ENCODE data around the gene CACNA2D1. TPM values are rescaled to one million over a fixed set of nuclear protein-coding genes. Genes with fewer than 3 reads are reported as not detected.

The CACNA2D1 gene
- polyA plus RNA-seq, 1 donor = 11.4 TPM

DNA sequence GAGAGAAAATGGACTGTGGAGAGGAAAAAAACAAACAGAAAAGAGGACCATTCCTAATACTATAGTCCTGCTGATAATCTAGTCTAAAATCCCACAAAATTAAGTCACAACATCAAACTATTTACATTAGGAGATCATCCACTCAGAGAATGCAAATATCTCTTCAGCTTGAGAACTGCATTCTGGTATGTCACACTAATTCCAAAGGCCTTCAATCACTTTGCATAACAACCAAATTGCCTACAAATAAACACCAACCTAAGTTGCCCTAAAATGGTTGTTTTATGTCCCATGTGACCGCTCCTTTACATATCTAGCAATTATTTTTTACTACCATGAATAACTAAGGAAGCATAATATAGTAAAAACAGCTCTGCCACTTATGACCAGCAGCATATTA, 264.3 kb downstream of the CACNA2D1 start:
- no peak for DNase-seq
- no peak overlapping the region for H3K27ac ChIP-seq (ENCODE audit: low read length)
- H3K4me1 ChIP-seq (ENCODE audit: control insufficient read depth, insufficient read depth, low read length) = no peaks in the 10 kb centered on the region
- no peaks in the 10 kb centered on the region for H3K36me3 ChIP-seq (ENCODE audit: control insufficient read depth, insufficient read depth, low read length)
- no peaks in the 10 kb centered on the region for H3K9me3 ChIP-seq (ENCODE audit: control insufficient read depth, low read depth, low read length)
- WGBS (ENCODE audit: insufficient coverage, low lambda C conversion rate) = 100% methylated on average over 1 of the region's 1 CpG
- no peaks in the 10 kb centered on the region for H3K27me3 ChIP-seq (ENCODE audit: control insufficient read depth, insufficient read depth, low read length)
- H3K4me3 ChIP-seq (ENCODE audit: low read length) = no peak overlapping the region

DNA sequence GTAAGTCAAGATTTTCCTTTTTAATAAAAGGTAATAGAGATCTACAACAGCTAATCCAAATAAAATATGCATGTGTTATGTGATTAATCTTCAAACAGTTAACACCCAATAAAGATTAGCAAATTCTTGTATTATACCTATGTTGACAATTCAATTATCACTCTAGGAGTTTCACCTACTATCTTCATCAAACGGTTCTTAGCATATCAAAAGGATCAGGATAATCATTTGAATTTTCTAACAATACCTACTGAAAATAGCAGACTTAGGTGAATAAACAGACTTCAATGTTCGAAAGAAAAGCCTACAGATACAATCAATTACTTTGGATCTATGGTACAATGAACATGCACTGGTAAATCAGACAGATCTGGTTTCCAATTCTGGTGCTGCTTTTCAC, 268.3 kb downstream of the CACNA2D1 start:
- DNase-seq = no peak
- H3K27ac ChIP-seq (ENCODE audit: low read length) = no peak overlapping the region
- H3K9me3 ChIP-seq (ENCODE audit: control insufficient read depth, low read depth, low read length) = no peaks in the 10 kb centered on the region
- H3K4me1 ChIP-seq (ENCODE audit: control insufficient read depth, insufficient read depth, low read length) = no peaks in the 10 kb centered on the region
- WGBS (ENCODE audit: insufficient coverage, low lambda C conversion rate) = no CpG with 5 or more reads among the region's 2 CpGs
- no peak overlapping the region for H3K4me3 ChIP-seq (ENCODE audit: low read length)
- H3K27me3 ChIP-seq (ENCODE audit: control insufficient read depth, insufficient read depth, low read length) = no peaks in the 10 kb centered on the region
- H3K36me3 ChIP-seq (ENCODE audit: control insufficient read depth, insufficient read depth, low read length) = no peaks in the 10 kb centered on the region

DNA sequence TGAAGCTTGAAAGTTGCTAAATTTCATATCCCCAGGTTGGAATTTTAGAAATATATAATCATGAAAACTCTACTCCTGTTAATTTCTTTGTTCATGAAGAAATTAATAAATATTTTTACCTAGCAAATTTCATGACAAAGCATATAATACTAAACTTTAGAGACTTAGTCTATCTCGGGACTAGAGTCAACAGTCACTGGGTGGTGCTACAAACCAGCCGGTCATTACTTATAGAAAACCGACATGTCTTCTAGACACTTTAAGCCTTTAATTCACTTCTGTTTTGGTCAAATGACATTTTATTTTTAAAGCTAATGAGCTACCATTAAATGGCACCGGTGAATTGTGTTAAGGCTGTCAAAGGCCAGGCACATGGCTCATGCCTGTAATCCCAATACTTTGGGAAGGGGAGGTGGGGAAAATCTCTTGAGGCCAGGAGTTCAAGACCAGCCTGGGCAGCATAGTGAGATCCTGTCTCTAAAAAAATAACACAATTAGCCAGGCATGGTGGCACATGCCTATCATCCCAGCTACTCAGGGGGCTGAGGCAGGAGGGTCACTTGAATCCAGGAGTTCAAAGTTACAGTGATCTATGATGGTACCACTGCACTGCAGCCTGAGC, 270.1 kb downstream of the CACNA2D1 start:
- DNase-seq = no peak
- H3K4me3 ChIP-seq (ENCODE audit: low read length) = no peak overlapping the region
- no peak overlapping the region for H3K27ac ChIP-seq (ENCODE audit: low read length)
- no peaks in the 10 kb centered on the region for H3K27me3 ChIP-seq (ENCODE audit: control insufficient read depth, insufficient read depth, low read length)
- no peaks in the 10 kb centered on the region for H3K4me1 ChIP-seq (ENCODE audit: control insufficient read depth, insufficient read depth, low read length)
- no peaks in the 10 kb centered on the region for H3K9me3 ChIP-seq (ENCODE audit: control insufficient read depth, low read depth, low read length)
- 60% methylated on average over 1 of the region's 4 CpGs for whole genome bisulfite sequencing (ENCODE audit: insufficient coverage, low lambda C conversion rate)
- H3K36me3 ChIP-seq (ENCODE audit: control insufficient read depth, insufficient read depth, low read length) = no peaks in the 10 kb centered on the region

DNA sequence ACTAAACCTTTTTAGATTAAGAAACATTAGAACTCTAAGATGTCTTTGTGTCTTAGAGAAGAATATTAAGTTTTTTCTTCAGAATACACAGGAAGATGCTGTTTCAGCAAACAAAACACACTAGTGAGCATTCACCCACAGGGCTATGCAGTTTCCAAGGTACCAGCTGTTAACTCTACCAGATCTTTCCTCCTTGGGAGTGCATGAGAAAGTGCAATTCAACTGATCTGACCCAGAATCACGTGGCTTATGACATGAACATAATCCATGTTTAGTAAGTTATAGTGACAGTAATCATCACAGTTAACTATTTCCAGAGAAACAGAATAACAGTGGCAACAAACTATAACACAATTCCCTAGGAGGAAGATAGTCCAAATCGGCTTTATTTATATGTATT, 270.7 kb downstream of the CACNA2D1 start:
- 100% methylated on average over 1 of the region's 2 CpGs for WGBS (ENCODE audit: insufficient coverage, low lambda C conversion rate)
- H3K4me3 ChIP-seq (ENCODE audit: low read length) = no peak overlapping the region
- H3K27me3 ChIP-seq (ENCODE audit: control insufficient read depth, insufficient read depth, low read length) = no peaks in the 10 kb centered on the region
- H3K9me3 ChIP-seq (ENCODE audit: control insufficient read depth, low read depth, low read length) = no peaks in the 10 kb centered on the region
- H3K4me1 ChIP-seq (ENCODE audit: control insufficient read depth, insufficient read depth, low read length) = no peaks in the 10 kb centered on the region
- H3K36me3 ChIP-seq (ENCODE audit: control insufficient read depth, insufficient read depth, low read length) = no peaks in the 10 kb centered on the region
- DNase-seq = no peak
- H3K27ac ChIP-seq (ENCODE audit: low read length) = no peak overlapping the region

DNA sequence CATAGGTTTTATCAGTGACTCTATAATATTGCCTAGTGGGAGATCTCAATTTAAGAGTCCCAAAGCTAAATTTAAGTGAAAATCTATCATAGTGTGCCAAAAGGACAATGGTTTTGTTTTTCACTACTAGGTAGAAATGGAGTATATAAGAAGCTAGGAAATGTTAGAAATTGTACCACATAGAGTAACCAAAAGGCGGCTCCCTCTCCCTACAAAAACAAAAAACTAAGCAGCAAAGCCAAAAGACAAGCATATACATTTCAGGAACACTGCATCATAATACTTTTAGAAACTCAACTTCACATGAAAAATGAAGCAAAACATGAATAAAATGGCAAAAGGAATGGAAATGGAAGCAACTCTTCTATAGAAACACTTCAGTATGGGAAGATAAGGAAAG, 271.6 kb downstream of the CACNA2D1 start:
- WGBS (ENCODE audit: insufficient coverage, low lambda C conversion rate) = 100% methylated on average over 1 of the region's 1 CpG
- no peak for DNase-seq
- H3K4me3 ChIP-seq (ENCODE audit: low read length) = no peak overlapping the region
- no peaks in the 10 kb centered on the region for H3K4me1 ChIP-seq (ENCODE audit: control insufficient read depth, insufficient read depth, low read length)
- H3K27ac ChIP-seq (ENCODE audit: low read length) = no peak overlapping the region
- no peaks in the 10 kb centered on the region for H3K27me3 ChIP-seq (ENCODE audit: control insufficient read depth, insufficient read depth, low read length)
- no peaks in the 10 kb centered on the region for H3K36me3 ChIP-seq (ENCODE audit: control insufficient read depth, insufficient read depth, low read length)
- no peaks in the 10 kb centered on the region for H3K9me3 ChIP-seq (ENCODE audit: control insufficient read depth, low read depth, low read length)

DNA sequence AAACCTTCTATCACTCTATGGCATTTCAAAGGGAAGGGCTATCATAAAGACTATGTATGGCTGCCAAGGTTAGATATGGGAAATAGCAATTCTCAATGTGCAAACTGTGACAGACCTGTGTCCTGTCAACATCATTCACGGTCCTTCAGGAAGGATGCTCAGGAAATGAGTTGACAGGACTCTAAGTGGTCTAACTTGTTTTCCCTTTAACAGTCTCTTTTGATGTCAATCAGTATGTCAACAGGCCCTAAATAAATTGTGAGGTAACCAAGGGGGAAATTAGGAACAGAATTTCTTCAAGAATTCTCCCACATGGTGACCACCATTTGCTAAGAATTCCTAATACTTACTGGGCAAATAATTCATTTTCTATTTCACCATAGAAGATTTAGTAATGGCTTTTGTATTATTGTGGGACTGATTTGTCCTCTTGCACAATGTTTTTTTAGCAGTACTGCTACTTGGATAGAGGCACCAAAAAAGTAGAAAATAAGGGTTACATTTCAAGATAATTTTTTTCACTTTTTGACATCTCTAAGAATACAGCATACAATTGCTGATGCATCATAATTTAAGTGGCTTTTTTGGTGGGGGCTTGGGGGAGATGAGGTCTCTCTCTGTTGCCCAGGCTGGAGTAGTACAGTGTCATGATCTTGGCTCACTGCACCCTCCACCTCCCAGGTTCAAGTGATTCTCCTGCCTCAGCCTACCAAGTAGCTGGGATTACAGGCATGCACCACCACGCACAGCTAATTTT, 275.8 kb downstream of the CACNA2D1 start:
- H3K27me3 ChIP-seq (ENCODE audit: control insufficient read depth, insufficient read depth, low read length) = no peaks in the 10 kb centered on the region
- no peaks in the 10 kb centered on the region for H3K9me3 ChIP-seq (ENCODE audit: control insufficient read depth, low read depth, low read length)
- WGBS (ENCODE audit: insufficient coverage, low lambda C conversion rate) = no CpG with 5 or more reads among the region's 2 CpGs
- no peaks in the 10 kb centered on the region for H3K36me3 ChIP-seq (ENCODE audit: control insufficient read depth, insufficient read depth, low read length)
- H3K4me3 ChIP-seq (ENCODE audit: low read length) = no peak overlapping the region
- H3K4me1 ChIP-seq (ENCODE audit: control insufficient read depth, insufficient read depth, low read length) = no peaks in the 10 kb centered on the region
- DNase-seq = no peak
- no peak overlapping the region for H3K27ac ChIP-seq (ENCODE audit: low read length)

DNA sequence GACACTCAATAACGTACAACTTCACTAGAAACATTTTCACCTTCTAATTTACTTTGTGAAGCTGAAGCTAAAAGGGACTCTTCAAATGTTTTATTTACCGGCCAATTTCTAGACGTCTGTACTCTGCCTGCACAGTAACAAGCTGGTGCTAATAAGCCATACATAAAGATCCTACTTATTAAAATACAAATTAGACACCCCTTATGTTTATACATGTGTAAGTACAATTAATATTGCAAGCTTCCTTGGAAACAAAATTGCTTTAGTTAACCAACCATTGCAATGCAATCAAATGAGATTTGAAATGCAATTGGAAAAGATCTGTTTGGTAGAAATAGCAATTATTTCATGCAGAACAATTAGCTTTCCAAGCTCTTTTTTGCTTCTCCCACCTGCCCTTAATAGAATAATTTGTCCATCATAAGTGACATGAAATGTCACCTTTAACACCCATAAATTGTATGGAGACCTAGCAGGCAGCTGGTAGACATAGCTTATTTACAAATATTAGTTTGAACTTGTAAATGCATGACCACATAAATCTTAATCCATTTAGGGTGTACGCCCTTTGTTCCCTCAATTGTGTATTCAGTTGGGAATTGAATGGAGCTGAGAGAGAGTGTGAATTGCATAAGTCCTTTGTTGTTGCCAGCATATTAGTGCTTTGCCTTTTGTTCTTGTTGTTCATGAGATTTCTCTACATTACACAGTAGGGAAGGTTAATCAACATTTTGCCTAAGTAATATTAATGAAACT, 277.1 kb downstream of the CACNA2D1 start:
- WGBS (ENCODE audit: insufficient coverage, low lambda C conversion rate) = 100% methylated on average over 1 of the region's 4 CpGs
- H3K27me3 ChIP-seq (ENCODE audit: control insufficient read depth, insufficient read depth, low read length) = no peaks in the 10 kb centered on the region

DNA sequence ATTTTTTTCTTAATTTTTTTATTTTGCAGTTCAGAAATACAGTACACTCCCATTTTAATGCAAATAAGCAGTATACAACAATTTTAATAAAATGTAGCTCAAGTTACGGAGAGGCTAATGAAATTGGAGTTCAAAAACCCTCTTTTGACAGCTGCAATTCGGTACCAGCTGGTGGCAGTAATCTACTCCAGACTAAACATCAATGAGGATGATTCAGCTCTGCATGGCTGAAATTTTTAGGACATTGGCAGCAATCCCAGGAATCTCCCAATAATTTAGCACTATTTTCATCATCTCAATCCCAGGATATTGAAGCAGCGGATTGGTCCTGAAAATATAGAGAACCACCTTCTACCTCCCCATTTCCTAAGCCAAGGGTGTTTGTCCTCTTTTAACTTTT, 278.8 kb downstream of the CACNA2D1 start:
- H3K27ac ChIP-seq (ENCODE audit: low read length) = no peak overlapping the region
- H3K36me3 ChIP-seq (ENCODE audit: control insufficient read depth, insufficient read depth, low read length) = no peaks in the 10 kb centered on the region
- H3K9me3 ChIP-seq (ENCODE audit: control insufficient read depth, low read depth, low read length) = no peaks in the 10 kb centered on the region
- WGBS (ENCODE audit: insufficient coverage, low lambda C conversion rate) = no CpG with 5 or more reads among the region's 3 CpGs
- DNase-seq = no peak
- no peak overlapping the region for H3K4me3 ChIP-seq (ENCODE audit: low read length)
- no peaks in the 10 kb centered on the region for H3K4me1 ChIP-seq (ENCODE audit: control insufficient read depth, insufficient read depth, low read length)
- no peaks in the 10 kb centered on the region for H3K27me3 ChIP-seq (ENCODE audit: control insufficient read depth, insufficient read depth, low read length)

More for the DNA sequence above, 277.1 kb downstream of the CACNA2D1 start:
- DNase-seq = no peak
- Histone ChIP-seq H3K4me3 (ENCODE audit: low read length) (no peak overlapping the region), H3K36me3 (ENCODE audit: control insufficient read depth, insufficient read depth, low read length) (no peaks in the 10 kb centered on the region), H3K9me3 (ENCODE audit: control insufficient read depth, low read depth, low read length) (no peaks in the 10 kb centered on the region), H3K4me1 (ENCODE audit: control insufficient read depth, insufficient read depth, low read length) (no peaks in the 10 kb centered on the region), H3K27ac (ENCODE audit: low read length) (no peak overlapping the region)

DNA sequence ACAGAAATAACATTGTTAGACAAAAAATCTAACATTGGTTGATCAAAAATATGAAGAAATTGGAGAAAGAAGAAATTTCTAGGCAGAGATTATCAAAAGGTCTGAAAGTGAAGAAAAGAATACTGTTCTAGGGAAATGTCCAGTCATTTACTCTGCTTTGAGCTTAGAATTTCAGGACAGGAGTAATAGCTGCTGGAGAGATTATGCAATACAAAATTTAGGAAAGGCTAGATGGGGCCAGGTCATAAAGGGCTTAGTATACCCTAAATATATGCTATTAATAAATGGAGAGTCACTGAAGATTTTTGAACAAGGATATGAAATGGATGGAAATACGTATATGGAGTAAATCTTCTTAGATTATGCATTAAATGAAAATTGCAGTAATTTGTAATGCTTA, 279.2 kb downstream of the CACNA2D1 start:
- H3K27ac ChIP-seq (ENCODE audit: low read length) = no peak overlapping the region
- 100% methylated on average over 1 of the region's 1 CpG for whole genome bisulfite sequencing (ENCODE audit: insufficient coverage, low lambda C conversion rate)
- no peaks in the 10 kb centered on the region for H3K9me3 ChIP-seq (ENCODE audit: control insufficient read depth, low read depth, low read length)
- H3K4me3 ChIP-seq (ENCODE audit: low read length) = no peak overlapping the region
- H3K27me3 ChIP-seq (ENCODE audit: control insufficient read depth, insufficient read depth, low read length) = no peaks in the 10 kb centered on the region
- no peaks in the 10 kb centered on the region for H3K4me1 ChIP-seq (ENCODE audit: control insufficient read depth, insufficient read depth, low read length)
- no peak for DNase-seq
- H3K36me3 ChIP-seq (ENCODE audit: control insufficient read depth, insufficient read depth, low read length) = no peaks in the 10 kb centered on the region

DNA sequence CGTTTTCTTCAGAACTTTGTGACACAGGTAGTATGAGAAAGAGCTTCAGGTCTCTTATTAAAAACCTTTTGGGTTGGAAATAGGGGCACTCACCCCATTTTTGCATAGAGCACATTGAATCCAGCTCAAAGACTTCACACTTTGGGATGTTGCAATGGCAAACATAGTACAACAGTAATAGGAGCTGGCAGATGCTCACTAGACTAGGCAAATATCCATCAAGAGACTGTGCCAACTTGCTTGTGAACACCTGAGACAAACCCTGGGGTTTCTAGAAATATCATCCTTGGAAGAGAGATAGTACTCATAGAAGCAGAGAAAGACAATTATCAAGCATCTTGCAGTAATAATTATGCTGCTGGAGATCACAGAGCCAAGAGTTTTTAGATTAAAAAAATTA, 280.0 kb downstream of the CACNA2D1 start:
- Histone ChIP-seq H3K9me3 (ENCODE audit: control insufficient read depth, low read depth, low read length) (no peaks in the 10 kb centered on the region), H3K27me3 (ENCODE audit: control insufficient read depth, insufficient read depth, low read length) (no peaks in the 10 kb centered on the region), H3K36me3 (ENCODE audit: control insufficient read depth, insufficient read depth, low read length) (no peaks in the 10 kb centered on the region), H3K27ac (ENCODE audit: low read length) (no peak overlapping the region), H3K4me1 (ENCODE audit: control insufficient read depth, insufficient read depth, low read length) (no peaks in the 10 kb centered on the region), H3K4me3 (ENCODE audit: low read length) (no peak overlapping the region)
- DNase-seq = no peak
- WGBS (ENCODE audit: insufficient coverage, low lambda C conversion rate) = 60% methylated on average over 1 of the region's 1 CpG

Measured in large intestine (tissue), 3 donors.